Hepatocyte (in vitro differentiated cells): Measurements from ENCODE around the gene VILL.

Experiments
- EZH2 ChIP-seq: fragments of 200-600 bp; sonication (generic); IDR thresholded peaks from 2 replicates; pipeline ENCODE4 v1.6.1; 2016; ENCODE audit warnings: antibody characterized with exemption, mild to moderate bottlenecking, borderline replicate concordance
- TF ChIP-seq, protein P1 (sequence below): fragments of 200-600 bp; sonication (generic); IDR thresholded peaks from 2 replicates; pipeline ENCODE4 v1.5.1; 2016; ENCODE audit warnings: antibody characterized with exemption, mild to moderate bottlenecking; ENCODE audit not compliant: poor library complexity

DNA sequence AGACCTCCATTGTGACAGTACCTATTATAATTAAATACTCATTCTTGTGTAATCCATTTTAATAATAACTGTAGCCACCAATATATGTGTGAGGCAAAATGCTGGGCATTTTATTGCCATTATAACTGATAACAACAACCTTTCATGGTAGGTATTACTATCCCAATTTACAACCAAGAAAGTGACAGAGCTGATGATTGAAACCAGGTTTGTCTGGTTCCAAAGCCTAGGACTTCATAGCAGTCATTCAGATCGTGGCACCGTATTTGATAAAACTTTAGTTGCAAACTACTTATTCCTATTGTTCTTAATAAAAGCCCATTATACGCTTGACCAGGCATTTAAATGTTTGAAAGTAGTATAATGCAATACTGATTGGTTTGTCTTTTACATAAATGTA lies 26.4 kb upstream of the VILL start:
- TF ChIP-seq, protein P1, sequence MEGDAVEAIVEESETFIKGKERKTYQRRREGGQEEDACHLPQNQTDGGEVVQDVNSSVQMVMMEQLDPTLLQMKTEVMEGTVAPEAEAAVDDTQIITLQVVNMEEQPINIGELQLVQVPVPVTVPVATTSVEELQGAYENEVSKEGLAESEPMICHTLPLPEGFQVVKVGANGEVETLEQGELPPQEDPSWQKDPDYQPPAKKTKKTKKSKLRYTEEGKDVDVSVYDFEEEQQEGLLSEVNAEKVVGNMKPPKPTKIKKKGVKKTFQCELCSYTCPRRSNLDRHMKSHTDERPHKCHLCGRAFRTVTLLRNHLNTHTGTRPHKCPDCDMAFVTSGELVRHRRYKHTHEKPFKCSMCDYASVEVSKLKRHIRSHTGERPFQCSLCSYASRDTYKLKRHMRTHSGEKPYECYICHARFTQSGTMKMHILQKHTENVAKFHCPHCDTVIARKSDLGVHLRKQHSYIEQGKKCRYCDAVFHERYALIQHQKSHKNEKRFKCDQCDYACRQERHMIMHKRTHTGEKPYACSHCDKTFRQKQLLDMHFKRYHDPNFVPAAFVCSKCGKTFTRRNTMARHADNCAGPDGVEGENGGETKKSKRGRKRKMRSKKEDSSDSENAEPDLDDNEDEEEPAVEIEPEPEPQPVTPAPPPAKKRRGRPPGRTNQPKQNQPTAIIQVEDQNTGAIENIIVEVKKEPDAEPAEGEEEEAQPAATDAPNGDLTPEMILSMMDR = no peak
- TF ChIP-seq EZH2 = no peak
